ENCODE results near the gene CD48. TPM values are rescaled to one million over a fixed set of nuclear protein-coding genes. Genes with fewer than 3 reads are reported as not detected.

The CD48 gene
- polyA plus RNA-seq, 3 donors, result 356 to 688 (median 363) TPM

- H3K9me3 Mint-ChIP-seq, result peaks cover 0 to 1% (median 0%) of the 10 kb centered on the region in 7 donors
- H3K27me3 Mint-ChIP-seq (ENCODE audit: low read depth in 3 of 3), result peaks cover 0 to 2% (median 0%) of the 10 kb centered on the region in 3 donors
- no peak overlapping the region for H3K27ac ChIP-seq (ENCODE audit: low read depth in 1 of 2, low read length in 2 of 2)
- intact Hi-C loops (cut with micrococcal nuclease), result loop anchor here in 1 of 2 donors (10.0 kb wide), 1 partner anchor 113 kb away; no protein-coding TSS in a partner anchor
- H3K27me3 ChIP-seq (ENCODE audit: control insufficient read depth in 2 of 2, insufficient read depth in 2 of 2, low read length in 2 of 2), result no peaks in the 10 kb centered on the region
- no peaks in the 10 kb centered on the region for H3K79me2 ChIP-seq (ENCODE audit: insufficient read depth, low read length)
- H3K4me3 Mint-ChIP-seq, result no peak overlapping the region
- H3K9ac ChIP-seq (ENCODE audit: insufficient read depth, low read length, poor library complexity, severe bottlenecking), result no peak overlapping the region
- H3K4me1 Mint-ChIP-seq, result peaks cover 67% of the 10 kb centered on the region
- H3K27ac Mint-ChIP-seq, result no peak overlapping the region
- no peak for TF ChIP-seq CTCF (IDR thresholded peaks at IDR 0.05)
- peaks cover 66 to 79% of the 10 kb centered on the region in 2 donors for H3K4me1 ChIP-seq (ENCODE audit: control insufficient read depth in 1 of 2, insufficient read depth in 2 of 2, low read length in 2 of 2)
- no peaks in the 10 kb centered on the region for H3K9me3 ChIP-seq (replicated peaks in 1 of 2; ENCODE audit: control insufficient read depth in 1 of 2, insufficient read depth in 1 of 2, low read length in 2 of 2)
- H4K20me1 ChIP-seq (ENCODE audit: insufficient read depth, low read length), result no peaks in the 10 kb centered on the region
- no peak overlapping the region for H3K4me3 ChIP-seq (replicated peaks in 1 of 3; ENCODE audit: low read depth in 2 of 3, low read length in 3 of 3)
- DNase-seq, result no peak
- H3K4me2 ChIP-seq (replicated peaks; ENCODE audit: extremely low read depth, low read length, poor library complexity, severe bottlenecking), result no peak overlapping the region
- H3K36me3 Mint-ChIP-seq, result no peaks in the 10 kb centered on the region
- H3K36me3 ChIP-seq (replicated peaks in 1 of 2; ENCODE audit: control insufficient read depth in 1 of 2, insufficient read depth in 2 of 2, low read length in 2 of 2), result no peaks in the 10 kb centered on the region
- H2AFZ ChIP-seq (ENCODE audit: insufficient read depth, low read depth, low read length, poor library complexity, severe bottlenecking), result no peak overlapping the region
These were observed 9.9 kb upstream of the CD48 start for GRCh38 chr1:160721473-160721872.

- H4K20me1 ChIP-seq (ENCODE audit: insufficient read depth, low read length), result no peaks in the 10 kb centered on the region
- H3K9ac ChIP-seq (ENCODE audit: insufficient read depth, low read length, poor library complexity, severe bottlenecking), result no peak overlapping the region
- Mint-ChIP-seq H3K36me3 (no peaks in the 10 kb centered on the region), H3K9me3 (peaks cover 0 to 1% (median 0%) of the 10 kb centered on the region in 7 donors), H3K27ac (peak overlapping the region; percentile 33 to 77 (median 70)), H3K4me3 (peak overlapping the region in 1 of 2 donors; percentile 68), H3K4me1 (peaks cover 67% of the 10 kb centered on the region), H3K27me3 (ENCODE audit: low read depth in 3 of 3) (peaks cover 0 to 2% (median 0%) of the 10 kb centered on the region in 3 donors)
- peak overlapping the region; percentile 23 for H3K4me2 ChIP-seq (replicated peaks; ENCODE audit: extremely low read depth, low read length, poor library complexity, severe bottlenecking)
- peak in 2 of 3 donors; percentile 40 to 55 for DNase-seq
- WGBS (ENCODE audit: insufficient coverage), result 71% methylated on average over 1 of the region's 3 CpGs
- no peak for TF ChIP-seq CTCF (IDR thresholded peaks at IDR 0.05)
- H2AFZ ChIP-seq (ENCODE audit: insufficient read depth, low read depth, low read length, poor library complexity, severe bottlenecking), result no peak overlapping the region
- no peaks in the 10 kb centered on the region for H3K27me3 ChIP-seq (ENCODE audit: control insufficient read depth in 2 of 2, insufficient read depth in 2 of 2, low read length in 2 of 2)
- peaks cover 56 to 70% of the 10 kb centered on the region in 2 donors for H3K4me1 ChIP-seq (ENCODE audit: control insufficient read depth in 1 of 2, insufficient read depth in 2 of 2, low read length in 2 of 2)
- peak overlapping the region in 1 of 2 donors; percentile 55 for H3K27ac ChIP-seq (ENCODE audit: low read depth in 1 of 2, low read length in 2 of 2)
- H3K9me3 ChIP-seq (replicated peaks in 1 of 2; ENCODE audit: control insufficient read depth in 1 of 2, insufficient read depth in 1 of 2, low read length in 2 of 2), result no peaks in the 10 kb centered on the region
- intact Hi-C loops (cut with micrococcal nuclease), result loop anchor here in 1 of 2 donors (10.0 kb wide), 1 partner anchor 114 kb away; no protein-coding TSS in a partner anchor
- peak overlapping the region in 1 of 3 experiments; percentile 15 for H3K4me3 ChIP-seq (replicated peaks in 1 of 3; ENCODE audit: low read depth in 2 of 3, low read length in 3 of 3)
- H3K36me3 ChIP-seq (replicated peaks in 1 of 2; ENCODE audit: control insufficient read depth in 1 of 2, insufficient read depth in 2 of 2, low read length in 2 of 2), result no peaks in the 10 kb centered on the region
- H3K79me2 ChIP-seq (ENCODE audit: insufficient read depth, low read length), result no peaks in the 10 kb centered on the region
These were observed 8.9 kb upstream of the CD48 start for GRCh38 chr1:160720356-160721085.

Data from CD14-positive monocyte (primary cell).